ENCODE data around the gene SULT6B1. TPM values are rescaled to one million over a fixed set of nuclear protein-coding genes. Genes with fewer than 3 reads are reported as not detected.
"Not testable (repeated sequence)": the region's sequence is repeated elsewhere in the genome, so short reads cannot be mapped to it uniquely, and the experiment has no call there.

SULT6B1 gene
- total RNA-seq, 4 donors from 2014 or later, result not detected

- peaks cover 4 to 45% (median 24%) of the 10 kb centered on the region in 4 donors for H3K4me1 ChIP-seq
- TF ChIP-seq EP300 (IDR thresholded peaks at IDR 0.05) (no peak), CTCF (IDR thresholded peaks at IDR 0.05) (no peak), POLR2A (IDR thresholded peaks at IDR 0.05) (no peak)
- no peak for DNase-seq (ENCODE audit: low spot score in 2 of 2)
- peaks cover 0 to 23% (median 13%) of the 10 kb centered on the region in 3 donors for H3K36me3 ChIP-seq
- no peaks in the 10 kb centered on the region for H3K27me3 ChIP-seq
- no peaks in the 10 kb centered on the region for H3K9me3 ChIP-seq
- H3K27ac ChIP-seq, result no peak overlapping the region
- H3K4me3 ChIP-seq, result no peak overlapping the region
- WGBS, 2 donors, result 96% methylated on average over 3 of the region's 3 CpGs
These were observed 40.3 kb upstream of the SULT6B1 start for GRCh38 chr2:37228788-37229187.

- WGBS, 2 donors, result 89 to 92% methylated on average over 4 of the region's 4 CpGs
- H3K27me3 ChIP-seq, result no peaks in the 10 kb centered on the region
- no peak for DNase-seq (ENCODE audit: low spot score in 2 of 2)
- TF ChIP-seq CTCF (IDR thresholded peaks at IDR 0.05), result no peak
- no peak for TF ChIP-seq POLR2A (IDR thresholded peaks at IDR 0.05)
- TF ChIP-seq EP300 (IDR thresholded peaks at IDR 0.05), result no peak
- H3K27ac ChIP-seq, result no peak overlapping the region
- H3K4me1 ChIP-seq, result peaks cover 4 to 31% (median 19%) of the 10 kb centered on the region in 4 donors
- H3K36me3 ChIP-seq, result peaks cover 0 to 40% (median 13%) of the 10 kb centered on the region in 3 donors
- no peak overlapping the region for H3K4me3 ChIP-seq
- H3K9me3 ChIP-seq, result no peaks in the 10 kb centered on the region
These were observed 38.4 kb upstream of the SULT6B1 start for GRCh38 chr2:37226863-37227262.

DNA sequence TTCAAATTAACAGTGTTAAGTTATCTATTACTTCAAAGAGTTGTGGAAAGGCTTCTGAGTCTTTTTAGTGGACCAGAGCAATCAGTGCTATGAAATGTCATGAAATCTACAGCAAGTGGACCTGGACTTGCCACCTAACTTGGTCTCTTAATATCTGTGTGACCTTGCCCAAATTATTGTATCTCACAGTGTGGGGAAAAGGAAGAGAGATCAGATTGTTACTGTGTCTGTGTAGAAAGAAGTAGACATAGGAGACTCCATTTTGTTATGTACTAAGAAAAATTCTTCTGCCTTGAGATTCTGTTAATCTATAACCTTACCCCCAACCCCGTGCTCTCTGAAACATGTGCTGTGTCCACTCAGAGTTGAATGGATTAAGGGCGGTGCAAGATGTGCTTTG lies 36.7 kb upstream of the SULT6B1 start:
- not testable (repeated sequence) for H3K9me3 ChIP-seq; H3K27ac ChIP-seq; DNase-seq (ENCODE audit: low spot score in 2 of 2); H3K27me3 ChIP-seq; H3K4me3 ChIP-seq
- WGBS, 2 donors, result 67 to 80% methylated on average over 1 of the region's 2 CpGs
- Histone ChIP-seq H3K4me1 (peaks cover under 1 to 25% (median 17%) of the 10 kb centered on the region in 4 donors), H3K36me3 (peaks cover 0 to 58% (median 13%) of the 10 kb centered on the region in 3 donors)

- TF ChIP-seq POLR2A (IDR thresholded peaks at IDR 0.05) (no peak), EP300 (IDR thresholded peaks at IDR 0.05) (no peak), CTCF (IDR thresholded peaks at IDR 0.05) (no peak)
- no peaks in the 10 kb centered on the region for H3K27me3 ChIP-seq
- H3K4me3 ChIP-seq, result no peak overlapping the region
- peaks cover 0 to 67% (median 13%) of the 10 kb centered on the region in 3 donors for H3K36me3 ChIP-seq
- WGBS, 2 donors, result 94 to 96% methylated on average over 1 of the region's 1 CpG
- H3K9me3 ChIP-seq, result no peaks in the 10 kb centered on the region
- H3K27ac ChIP-seq, result no peak overlapping the region
- H3K4me1 ChIP-seq, result peaks cover 0 to 14% (median 7%) of the 10 kb centered on the region in 4 donors
- no peak for DNase-seq (ENCODE audit: low spot score in 2 of 2)
These were observed 35.6 kb upstream of the SULT6B1 start for GRCh38 chr2:37224063-37224462.

GRCh38 chr2:37223131-37223530 lies 34.7 kb upstream of the SULT6B1 start:
- TF ChIP-seq EP300 (IDR thresholded peaks at IDR 0.05) (no peak), CTCF (IDR thresholded peaks at IDR 0.05) (no peak), POLR2A (IDR thresholded peaks at IDR 0.05) (no peak)
- no peak for DNase-seq (ENCODE audit: low spot score in 2 of 2)
- 90 to 91% methylated on average over 4 of the region's 4 CpGs for WGBS, 2 donors
- H3K9me3 ChIP-seq, result no peaks in the 10 kb centered on the region
- H3K27me3 ChIP-seq, result no peaks in the 10 kb centered on the region
- peaks cover 0 to 14% (median 6%) of the 10 kb centered on the region in 4 donors for H3K4me1 ChIP-seq
- peaks cover 0 to 72% (median 9%) of the 10 kb centered on the region in 3 donors for H3K36me3 ChIP-seq
- H3K27ac ChIP-seq, result no peak overlapping the region
- H3K4me3 ChIP-seq, result no peak overlapping the region

GRCh38 chr2:37219046-37219445 lies 30.6 kb upstream of the SULT6B1 start:
- H3K4me3 ChIP-seq, result no peak overlapping the region
- peaks cover 0 to 90% (median 7%) of the 10 kb centered on the region in 3 donors for H3K36me3 ChIP-seq
- no peak for TF ChIP-seq POLR2A (IDR thresholded peaks at IDR 0.05)
- TF ChIP-seq CTCF (IDR thresholded peaks at IDR 0.05), result no peak
- TF ChIP-seq EP300 (IDR thresholded peaks at IDR 0.05), result no peak
- no peak for DNase-seq (ENCODE audit: low spot score in 2 of 2)
- no peaks in the 10 kb centered on the region for H3K9me3 ChIP-seq
- no peak overlapping the region for H3K27ac ChIP-seq
- no peaks in the 10 kb centered on the region for H3K4me1 ChIP-seq
- H3K27me3 ChIP-seq, result no peaks in the 10 kb centered on the region
- 93 to 94% methylated on average over 4 of the region's 4 CpGs for WGBS, 2 donors
